ENCODE measurements around the gene POMT2. TPM values are rescaled to one million over a fixed set of nuclear protein-coding genes. Genes with fewer than 3 reads are reported as not detected.

The POMT2 gene
- polyA plus RNA-seq, 1 of the 3 experiments (the other 2 are of a cell fraction) = 19.9 TPM

- no peak for TF ChIP-seq GATA2 (CRISPR knock-in tag; IDR thresholded peaks at IDR 0.05)
- no peak for TF ChIP-seq JUND (IDR thresholded peaks at IDR 0.05)
- no peak for TF ChIP-seq MAX (IDR thresholded peaks at IDR 0.05; ENCODE audit: low read depth)
- no peak for TF ChIP-seq CHD2 (IDR thresholded peaks at IDR 0.05; ENCODE audit: low read length, partially characterized antibody)
- no peak for TF ChIP-seq TCF12 (IDR thresholded peaks at IDR 0.05)
- no peak for TF ChIP-seq TEAD4 (IDR thresholded peaks at IDR 0.05; ENCODE audit: borderline replicate concordance, insufficient read depth)
- no peak for TF ChIP-seq IRF3 (IDR thresholded peaks at IDR 0.05; ENCODE audit: low read depth, low read length)
- no peak for TF ChIP-seq YY1 (IDR thresholded peaks at IDR 0.05; ENCODE audit: low read depth)
- TF ChIP-seq TAF1 (IDR thresholded peaks at IDR 0.05; ENCODE audit: borderline replicate concordance, low read depth, low read length) = no peak
- no peak for TF ChIP-seq FOSL2 (IDR thresholded peaks at IDR 0.05; ENCODE audit: borderline replicate concordance, low read depth)
- TF ChIP-seq FOXJ3 (CRISPR knock-in tag; IDR thresholded peaks at IDR 0.05) = no peak
- TF ChIP-seq ELF1 (IDR thresholded peaks at IDR 0.05) = no peak
- TF ChIP-seq SMC3 (IDR thresholded peaks at IDR 0.05; ENCODE audit: low read depth, low read length) = no peak
- TF ChIP-seq NFIC (IDR thresholded peaks at IDR 0.05; ENCODE audit: borderline replicate concordance) = no peak
- TF ChIP-seq ZBTB33 (IDR thresholded peaks at IDR 0.05; ENCODE audit: borderline replicate concordance, low read depth) = no peak
- TF ChIP-seq RAD21 (IDR thresholded peaks at IDR 0.05; ENCODE audit: low read length) = no peak
- no peak for TF ChIP-seq RXRA (IDR thresholded peaks at IDR 0.05; ENCODE audit: borderline replicate concordance, low read depth)
- TF ChIP-seq POLR2AphosphoS5 (IDR thresholded peaks at IDR 0.05; ENCODE audit: low read depth, low read length) = no peak
- no peak overlapping the region for H3K27ac ChIP-seq (ENCODE audit: low read depth in 2 of 2, low read length in 1 of 2)
- H3K9ac ChIP-seq = no peak overlapping the region
- H3K79me2 ChIP-seq (ENCODE audit: insufficient read depth) = no peaks in the 10 kb centered on the region
- H3K9me3 ChIP-seq = no peaks in the 10 kb centered on the region
- H3K4me2 ChIP-seq = no peak overlapping the region
- H3K4me1 ChIP-seq (ENCODE audit: control insufficient read depth in 1 of 2, insufficient read depth in 2 of 2, low read depth in 1 of 2, low read length in 1 of 2) = 0 out of 4 replicates have a peak, but pooled peaks cover 0 to 5% of the 10 kb centered on the region in 2 experiments
- ChIA-PET CTCF (no interaction called here), POLR2A (interaction anchor here (0.7 kb wide), 1 partner anchor 248 kb away, joined by 3 read pairs; the partner anchor contains the start of gene CIPC)
- no peak overlapping the region for H2AFZ ChIP-seq (ENCODE audit: low read depth)
- no peak for DNase-seq
- no peak overlapping the region for H3K4me3 ChIP-seq (ENCODE audit: low read depth in 2 of 2, low read length in 1 of 2)
- 96% methylated on average over 2 of the region's 2 CpGs for WGBS (ENCODE audit: low lambda C conversion rate)
- no peaks in the 10 kb centered on the region for H4K20me1 ChIP-seq (ENCODE audit: insufficient read depth)
- H3K9me2 ChIP-seq = no peaks in the 10 kb centered on the region
- H3F3A ChIP-seq (replicated peaks; ENCODE audit: insufficient read depth) = no peaks in the 10 kb centered on the region
- H3K27me3 ChIP-seq (ENCODE audit: insufficient read depth) = no peaks in the 10 kb centered on the region
- H3K36me3 ChIP-seq (replicated peaks in 1 of 2; ENCODE audit: control insufficient read depth in 1 of 2, insufficient read depth in 2 of 2, low read length in 1 of 2) = peaks cover 7 to 20% of the 10 kb centered on the region in 2 experiments
Measured at GRCh38 chr14:77346495-77346894, 25.8 kb upstream of the POMT2 start.

Data from SK-N-SH (cell line).